ENCODE measurements around the gene RNF146.
"Not testable (repeated sequence)": the region's sequence is repeated elsewhere in the genome, so short reads cannot be mapped to it uniquely, and the experiment has no call there.

Gene RNF146

DNA sequence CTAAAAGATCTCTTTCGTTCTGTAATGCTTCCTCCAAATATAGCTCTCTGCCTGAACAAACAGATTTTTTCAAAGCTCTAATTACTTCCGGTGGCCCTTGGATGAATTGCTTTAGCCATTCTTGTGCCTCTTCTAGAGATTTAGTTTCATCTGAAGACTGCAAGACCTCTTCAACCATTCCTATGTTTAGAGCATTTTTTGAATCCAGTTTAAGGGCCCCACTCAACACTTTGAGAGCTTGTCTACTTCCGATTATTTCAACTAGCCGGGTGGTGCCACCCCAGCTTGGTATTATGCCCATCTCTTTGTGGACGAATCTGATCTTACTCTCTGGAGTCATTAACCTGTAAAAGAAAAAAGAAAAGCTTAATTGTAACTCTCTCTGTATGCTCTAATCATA, 23.3 kb downstream of the RNF146 start:
- DNase-seq, result no peak

GRCh38 chr6:127290391-127291265, 24.0 kb downstream of the RNF146 start:
- no peak for DNase-seq

GRCh38 chr6:127291495-127291894, 24.8 kb downstream of the RNF146 start:
- DNase-seq, result peak in 1 of 2 donors; percentile 15

GRCh38 chr6:127297502-127298070, 30.9 kb downstream of the RNF146 start:
- no peak for DNase-seq

DNA sequence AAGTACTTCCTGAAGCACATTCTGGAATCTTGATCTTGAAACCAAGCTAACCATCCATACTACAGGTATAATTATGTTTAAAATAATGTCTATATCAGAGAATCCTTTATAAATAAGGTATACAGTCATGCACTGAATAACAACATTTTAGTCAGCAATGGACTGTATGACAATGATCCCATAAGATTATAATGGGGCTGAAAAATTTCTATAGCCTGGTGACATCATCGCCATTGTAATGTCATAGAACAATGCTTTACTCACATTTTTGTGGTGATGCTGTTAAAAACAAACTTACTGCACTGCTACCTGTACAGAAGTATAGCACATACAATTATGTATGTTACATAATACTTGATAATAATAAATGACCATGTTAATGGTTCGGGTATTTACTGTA, 31.8 kb downstream of the RNF146 start:
- no peak for DNase-seq

DNA sequence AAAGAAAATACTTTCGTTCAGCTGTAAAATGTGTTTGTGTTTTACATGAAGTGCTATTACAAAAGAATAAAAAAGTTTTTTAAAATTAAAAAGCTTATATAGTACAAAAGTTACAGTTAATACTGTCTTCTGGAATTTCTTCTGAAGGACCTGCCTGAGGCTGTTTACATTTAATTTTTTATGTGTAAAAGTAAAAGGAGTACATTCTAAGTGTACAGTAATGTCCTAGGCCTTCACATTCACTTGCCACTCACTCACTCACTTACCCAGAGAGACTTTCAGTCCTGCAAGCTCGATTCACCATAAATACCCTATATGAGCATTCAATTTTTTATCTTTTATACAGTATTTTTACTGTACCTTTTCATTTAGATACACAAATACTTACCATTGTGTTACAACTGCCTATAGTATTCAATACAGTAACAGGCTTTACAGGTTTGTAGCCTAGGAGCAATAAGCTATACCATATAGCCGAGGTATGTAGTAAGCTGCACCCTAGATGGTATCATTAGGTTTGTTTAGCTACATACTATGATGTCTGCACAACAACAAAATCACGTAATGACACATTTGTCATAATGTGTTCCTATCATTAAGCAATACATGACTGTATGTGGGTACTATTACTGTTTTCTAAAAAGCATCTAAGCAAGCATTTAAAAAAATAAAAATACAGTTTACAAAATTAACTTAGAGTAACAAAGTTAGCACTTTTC, 33.0 kb downstream of the RNF146 start:
- no peak for DNase-seq

DNA sequence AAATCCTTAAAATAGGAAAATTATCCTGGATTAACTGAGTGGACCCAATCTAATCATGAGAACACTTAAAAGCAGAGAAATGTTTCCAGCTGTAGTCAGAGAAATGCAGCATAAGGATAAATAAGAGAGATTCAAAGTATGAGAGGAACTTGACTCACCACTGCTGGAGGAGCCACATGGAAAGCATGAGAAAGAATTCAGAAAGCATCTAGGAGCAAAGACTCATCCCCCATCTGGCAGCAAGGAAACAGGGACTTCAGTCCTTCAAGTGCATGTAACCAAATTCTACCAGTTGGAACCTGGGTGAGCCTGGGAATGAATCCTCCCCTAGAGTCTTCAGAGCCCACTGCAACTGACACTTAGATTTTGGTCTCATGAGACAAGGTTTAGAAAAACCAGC, 33.7 kb downstream of the RNF146 start:
- DNase-seq, result no peak

DNA sequence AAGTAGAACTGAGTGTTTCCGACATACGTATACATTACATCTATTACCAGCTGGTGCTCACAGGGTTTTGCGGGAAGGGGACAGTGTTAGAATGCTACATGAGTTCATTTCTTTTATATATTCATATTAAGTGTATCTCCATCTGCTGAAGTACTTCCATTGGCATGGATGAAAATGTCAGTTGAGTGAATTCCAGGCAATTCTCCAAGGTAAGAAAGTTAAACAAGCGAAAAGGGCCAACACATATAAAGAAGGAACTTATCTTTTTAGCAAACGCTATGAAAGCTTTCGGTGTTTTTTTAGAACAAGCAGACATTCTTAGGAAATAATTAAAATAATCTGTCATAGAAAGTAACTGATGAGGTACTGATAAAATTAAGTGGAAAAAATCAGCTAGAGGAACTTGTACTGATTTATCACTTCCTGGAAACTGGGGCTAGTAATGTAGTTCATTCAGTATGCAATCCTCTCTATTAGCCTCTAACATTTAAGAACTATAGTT, 34.6 kb downstream of the RNF146 start:
- no peak for DNase-seq

DNA sequence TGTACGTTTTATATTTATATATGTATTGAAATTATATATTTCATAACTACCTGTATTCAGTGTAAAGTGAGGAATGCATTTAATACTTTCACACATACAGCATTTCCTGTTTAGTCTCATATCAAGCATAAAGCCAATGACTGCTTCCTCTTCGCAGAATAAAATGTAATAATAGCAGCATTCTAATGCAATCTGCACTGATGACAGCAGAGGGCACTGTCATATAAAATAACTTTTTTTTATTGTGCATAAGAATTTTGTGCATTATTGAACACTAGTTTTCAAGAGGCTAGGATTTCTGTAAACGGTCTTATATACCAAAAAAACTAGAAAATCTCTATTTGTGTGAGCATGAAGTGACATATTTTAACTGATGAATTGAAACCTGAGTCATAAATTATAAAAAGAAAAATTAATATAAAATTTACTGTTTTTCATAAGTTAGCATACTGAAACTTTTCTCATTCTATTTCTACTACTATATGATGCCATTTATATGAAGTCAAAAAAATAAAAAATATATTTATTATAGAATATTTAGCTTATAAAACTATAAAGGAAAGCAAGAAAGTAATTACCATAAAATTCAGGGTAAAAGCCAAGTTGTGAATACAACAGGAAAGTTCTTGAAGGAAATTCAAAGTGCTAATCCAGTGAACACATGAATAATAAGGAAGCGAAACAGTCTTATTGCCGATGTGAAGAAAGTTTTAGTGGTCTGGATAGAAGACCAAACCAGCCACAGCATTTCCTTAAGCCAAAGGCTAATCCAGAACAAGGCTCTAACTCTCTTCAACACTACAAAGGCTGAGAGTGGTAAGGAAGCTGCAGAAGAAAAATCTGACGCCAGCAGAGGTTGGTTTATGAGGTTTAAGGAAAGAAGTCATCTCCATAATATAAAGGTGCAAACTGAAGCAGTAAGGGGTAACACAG, 36.3 kb downstream of the RNF146 start:
- peak; percentile 33 to 75 for DNase-seq

DNA sequence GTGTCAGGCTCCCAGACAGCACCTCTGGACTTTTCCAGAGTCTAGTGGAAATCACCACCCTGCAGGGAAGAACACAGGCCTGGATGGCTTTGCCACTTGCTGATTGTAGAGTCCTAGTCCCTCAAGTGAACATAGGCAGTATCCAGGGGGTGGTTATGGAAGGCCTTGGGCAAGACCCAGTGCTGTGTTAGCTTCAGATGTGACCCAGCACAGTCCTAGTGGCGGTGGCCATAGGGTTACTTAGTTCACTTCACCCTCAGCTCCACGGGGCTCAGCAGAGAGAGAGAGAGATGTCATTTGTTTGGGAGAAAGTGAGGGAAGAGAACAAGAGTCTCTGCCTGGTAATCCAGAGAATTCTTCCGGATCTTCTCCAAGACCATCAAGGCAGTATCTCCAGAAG, 37.3 kb downstream of the RNF146 start:
- no peak for DNase-seq

- DNase-seq, result no peak
These were observed 39.1 kb downstream of the RNF146 start for GRCh38 chr6:127305741-127306140.

- peak in 1 of 2 donors; percentile 6 for DNase-seq
These were observed 50.9 kb downstream of the RNF146 start for GRCh38 chr6:127317388-127318128.

GRCh38 chr6:127319686-127320085, 53.0 kb downstream of the RNF146 start:
- no peak for DNase-seq

- no peak for DNase-seq
These were observed 61.5 kb downstream of the RNF146 start for GRCh38 chr6:127328043-127328609.

DNA sequence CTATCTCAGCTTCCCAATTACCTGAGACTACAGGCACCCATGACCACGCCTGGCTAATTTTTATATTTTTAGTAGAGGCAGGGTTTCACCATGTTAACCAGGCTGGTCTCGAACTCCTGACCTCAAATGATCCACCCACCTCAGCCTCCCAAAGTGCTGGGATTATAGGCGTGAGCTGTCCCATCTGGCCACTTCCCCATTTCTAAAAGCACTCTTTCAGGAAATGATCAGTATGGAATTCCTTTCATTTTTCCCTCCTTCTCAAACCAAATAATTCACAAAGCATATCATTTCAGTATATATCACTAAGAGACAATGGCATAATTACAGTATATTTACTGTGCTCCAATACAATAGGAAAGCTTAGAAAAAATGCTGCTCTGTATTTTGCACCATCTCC, 64.6 kb downstream of the RNF146 start:
- DNase-seq, result not testable (repeated sequence)

DNA sequence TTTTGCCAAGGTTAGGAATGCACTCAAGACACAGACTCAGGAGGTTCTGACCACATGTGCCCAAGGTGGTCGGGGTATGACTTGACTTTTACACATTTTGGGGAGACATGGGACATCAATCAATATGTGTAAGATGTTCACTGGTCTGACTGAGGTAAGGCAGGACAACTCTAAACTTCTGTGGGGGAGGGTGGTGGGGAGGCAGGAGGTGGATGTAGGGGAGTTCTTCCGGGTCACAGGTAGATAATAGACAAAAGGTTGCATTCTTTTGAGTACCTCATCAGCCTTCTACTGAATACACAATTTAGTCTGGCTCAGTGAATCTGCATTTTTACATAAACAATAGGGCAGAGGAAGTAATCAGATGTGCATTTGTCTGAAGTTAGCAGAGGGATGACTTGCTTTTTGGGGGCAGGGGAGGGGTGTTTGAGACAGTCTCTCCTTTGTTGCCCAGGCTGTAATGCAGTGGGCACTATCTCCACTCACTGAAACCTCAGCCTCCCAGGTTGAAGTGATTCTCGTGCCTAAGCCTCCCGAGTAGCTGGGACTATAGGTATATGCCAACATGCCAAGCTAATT, 65.8 kb downstream of the RNF146 start:
- no peak for DNase-seq
